Measurements from ENCODE around the gene PRDM15. TPM values are rescaled to one million over a fixed set of nuclear protein-coding genes. Genes with fewer than 3 reads are reported as not detected.

Gene PRDM15
- total and polyA plus RNA-seq, 2 donors (not counting 3 experiments of a cell fraction or from before 2014, with no cell fraction given): 11.8 to 12.9 TPM

DNA sequence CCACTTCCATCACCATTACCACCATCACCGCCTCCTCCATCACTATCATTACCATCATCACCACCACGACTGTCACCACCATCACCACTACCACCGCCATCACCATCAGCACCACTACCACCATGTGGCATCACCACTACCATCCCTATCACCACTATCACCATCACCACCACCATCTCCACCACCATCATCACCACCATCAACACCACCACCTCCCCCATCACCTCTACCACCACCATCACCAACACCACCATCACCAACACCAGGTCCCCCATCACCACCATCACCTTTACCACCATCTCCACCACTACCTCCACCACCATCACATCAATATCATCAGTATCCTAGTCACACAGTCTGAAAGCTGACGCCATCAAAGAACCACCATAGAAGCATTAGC, 72.4 kb downstream of the PRDM15 start:
- intact Hi-C loops (cut with micrococcal nuclease): no loop called here
- Histone ChIP-seq H3K4me1 (ENCODE audit: control insufficient read depth, extremely low read depth, insufficient read depth, low read length) (no peaks in the 10 kb centered on the region), H3K9ac (replicated peaks; ENCODE audit: extremely low read depth, insufficient read depth, low read length) (no peak overlapping the region), H4K20me1 (replicated peaks; ENCODE audit: control insufficient read depth, extremely low read depth, insufficient read depth, low read length) (no peaks in the 10 kb centered on the region), H3K4me2 (ENCODE audit: insufficient read depth, low read length) (no peak overlapping the region), H3K79me2 (ENCODE audit: control insufficient read depth, insufficient read depth, low read length) (no peaks in the 10 kb centered on the region), H3K9me3 (replicated peaks; ENCODE audit: control insufficient read depth, insufficient read depth, low read length) (no peaks in the 10 kb centered on the region), H3K27me3 (ENCODE audit: control insufficient read depth in 2 of 2, insufficient read depth in 2 of 2, low read length in 2 of 2) (no peaks in the 10 kb centered on the region), H3K36me3 (ENCODE audit: control insufficient read depth in 2 of 2, extremely low read depth in 1 of 2, insufficient read depth in 2 of 2, low read length in 2 of 2) (peaks cover 0 to 10% of the 10 kb centered on the region in 2 experiments), H3K27ac (ENCODE audit: insufficient read depth, low read depth, low read length) (no peak overlapping the region), H3K9me1 (replicated peaks; ENCODE audit: control insufficient read depth, extremely low read depth, insufficient read depth, low read length) (no peaks in the 10 kb centered on the region), H3K4me3 (replicated peaks in 1 of 3; ENCODE audit: insufficient read depth in 1 of 3, low read depth in 1 of 3, low read length in 3 of 3) (no peak overlapping the region), H2AFZ (ENCODE audit: low read depth, low read length) (no peak overlapping the region)
- TF ChIP-seq, protein P1, sequence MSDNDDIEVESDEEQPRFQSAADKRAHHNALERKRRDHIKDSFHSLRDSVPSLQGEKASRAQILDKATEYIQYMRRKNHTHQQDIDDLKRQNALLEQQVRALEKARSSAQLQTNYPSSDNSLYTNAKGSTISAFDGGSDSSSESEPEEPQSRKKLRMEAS (IDR thresholded peaks at IDR 0.05; ENCODE audit: insufficient read depth, insufficient read length): no peak
- no peak for TF ChIP-seq FOS (IDR thresholded peaks at IDR 0.05; ENCODE audit: borderline replicate concordance, insufficient read depth, low read length)
- no peak for TF ChIP-seq GATA2 (IDR thresholded peaks at IDR 0.05; ENCODE audit: insufficient read depth, insufficient read length, low read depth, low read length)
- no peak for TF ChIP-seq JUN (IDR thresholded peaks at IDR 0.05; ENCODE audit: borderline replicate concordance, insufficient read depth, insufficient read length, low read depth)
- TF ChIP-seq MYC (IDR thresholded peaks at IDR 0.05; ENCODE audit: low read depth, low read length): no peak
- TF ChIP-seq EZH2 (IDR thresholded peaks at IDR 0.05; ENCODE audit: borderline replicate concordance, low read depth, low read length, severe bottlenecking): no peak
- no peak for TF ChIP-seq POLR2A (IDR thresholded peaks at IDR 0.05; ENCODE audit: low read depth, low read length)
- TF ChIP-seq, protein P2, sequence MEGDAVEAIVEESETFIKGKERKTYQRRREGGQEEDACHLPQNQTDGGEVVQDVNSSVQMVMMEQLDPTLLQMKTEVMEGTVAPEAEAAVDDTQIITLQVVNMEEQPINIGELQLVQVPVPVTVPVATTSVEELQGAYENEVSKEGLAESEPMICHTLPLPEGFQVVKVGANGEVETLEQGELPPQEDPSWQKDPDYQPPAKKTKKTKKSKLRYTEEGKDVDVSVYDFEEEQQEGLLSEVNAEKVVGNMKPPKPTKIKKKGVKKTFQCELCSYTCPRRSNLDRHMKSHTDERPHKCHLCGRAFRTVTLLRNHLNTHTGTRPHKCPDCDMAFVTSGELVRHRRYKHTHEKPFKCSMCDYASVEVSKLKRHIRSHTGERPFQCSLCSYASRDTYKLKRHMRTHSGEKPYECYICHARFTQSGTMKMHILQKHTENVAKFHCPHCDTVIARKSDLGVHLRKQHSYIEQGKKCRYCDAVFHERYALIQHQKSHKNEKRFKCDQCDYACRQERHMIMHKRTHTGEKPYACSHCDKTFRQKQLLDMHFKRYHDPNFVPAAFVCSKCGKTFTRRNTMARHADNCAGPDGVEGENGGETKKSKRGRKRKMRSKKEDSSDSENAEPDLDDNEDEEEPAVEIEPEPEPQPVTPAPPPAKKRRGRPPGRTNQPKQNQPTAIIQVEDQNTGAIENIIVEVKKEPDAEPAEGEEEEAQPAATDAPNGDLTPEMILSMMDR (IDR thresholded peaks at IDR 0.05; ENCODE audit: extremely low read depth in 1 of 2, insufficient read depth in 1 of 2, low read depth in 1 of 2, low read length in 2 of 2): no peak
- TF ChIP-seq POLR2AphosphoS5 (IDR thresholded peaks at IDR 0.05; ENCODE audit: insufficient read depth, low read depth, low read length): no peak
- dilution Hi-C loops (cut with MboI; ENCODE audit: extremely low pct_ligation_motif_present, low sequenced_read_pairs): no loop called here
- DNase-seq (ENCODE audit: low read depth, low spot score): no peak
- FAIRE-seq: no peak
- ChIA-PET CTCF (interaction anchor here (1.6 kb wide), 1 partner anchor 10 kb away, joined by 8 read pairs; no protein-coding TSS in a partner anchor), POLR2A (no interaction called here)
- no TSS peak for BruUV-seq (replicated peaks)
